NCI-H82 treated with DMSO at 0.1 percent for 48 hours (cell line): Measurements from ENCODE around the gene EML1.

ENCODE experiments used
- DNase-seq: peaks from one replicate; lab custom pipeline; 2025; ENCODE audit not compliant: unreplicated experiment; lab: John Stamatoyannopoulos, UW

EML1 gene

GRCh38 chr14:99892406-99892805, 99.2 kb downstream of the EML1 start:
- DNase-seq, result no peak

- no peak for DNase-seq
Measured at GRCh38 chr14:99896361-99896760, 103.1 kb downstream of the EML1 start.

GRCh38 chr14:99899578-99900178, 106.5 kb downstream of the EML1 start:
- DNase-seq, result no peak

GRCh38 chr14:99902925-99903324, 109.7 kb downstream of the EML1 start:
- DNase-seq, result no peak

GRCh38 chr14:99904506-99904905, 111.3 kb downstream of the EML1 start:
- no peak for DNase-seq

GRCh38 chr14:99905121-99905520, 111.9 kb downstream of the EML1 start:
- no peak for DNase-seq

- DNase-seq, result peak; percentile 29
Measured at GRCh38 chr14:99907761-99908652, 114.8 kb downstream of the EML1 start.

- DNase-seq, result no peak
Measured at GRCh38 chr14:99908653-99909250, 115.5 kb downstream of the EML1 start.

- peak; percentile 8 for DNase-seq
Measured at GRCh38 chr14:99909513-99910064, 116.4 kb downstream of the EML1 start.

- DNase-seq, result peak; percentile 70
Measured at GRCh38 chr14:99910337-99911309, 117.4 kb downstream of the EML1 start.

- no peak for DNase-seq
Measured at GRCh38 chr14:99915305-99916090, 122.3 kb downstream of the EML1 start.

GRCh38 chr14:99916091-99916383, 122.8 kb downstream of the EML1 start:
- no peak for DNase-seq

GRCh38 chr14:99918781-99919180, 125.6 kb downstream of the EML1 start:
- DNase-seq, result no peak

GRCh38 chr14:99921425-99921824, 128.2 kb downstream of the EML1 start:
- DNase-seq, result no peak

- no peak for DNase-seq
Measured at GRCh38 chr14:99924379-99924778, 131.2 kb downstream of the EML1 start.

GRCh38 chr14:99925471-99925870, 132.3 kb downstream of the EML1 start:
- DNase-seq, result no peak

GRCh38 chr14:99928963-99929362, 135.8 kb downstream of the EML1 start:
- no peak for DNase-seq

GRCh38 chr14:99929601-99930000, 136.4 kb downstream of the EML1 start:
- no peak for DNase-seq

GRCh38 chr14:99930420-99931274, 137.4 kb downstream of the EML1 start:
- peak; percentile 13 for DNase-seq
